Measurements from ENCODE around the gene SLIT3.
A peak's percentile ranks its signal among the peaks of the same experiment; 100 is the strongest.
"Not testable (repeated sequence)": the region's sequence is repeated elsewhere in the genome, so short reads cannot be mapped to it uniquely, and the experiment has no call there.

The SLIT3 gene

GRCh38 chr5:169150108-169150507 is 150.8 kb downstream of the SLIT3 start:
- no peak overlapping the region for H3K4me3 ChIP-seq (ENCODE audit: low read depth, low read length)
- TF ChIP-seq CTCF (IDR thresholded peaks at IDR 0.05; ENCODE audit: control insufficient read depth, extremely low read depth, insufficient read depth): no peak
- DNase-seq (ENCODE audit: low read depth): no peak

GRCh38 chr5:169149317-169149716 is 151.6 kb downstream of the SLIT3 start:
- DNase-seq (ENCODE audit: low read depth): no peak
- no peak overlapping the region for H3K4me3 ChIP-seq (ENCODE audit: low read depth, low read length)
- no peak for TF ChIP-seq CTCF (IDR thresholded peaks at IDR 0.05; ENCODE audit: control insufficient read depth, extremely low read depth, insufficient read depth)

GRCh38 chr5:169148138-169148740 is 152.7 kb downstream of the SLIT3 start:
- TF ChIP-seq CTCF (IDR thresholded peaks at IDR 0.05; ENCODE audit: control insufficient read depth, extremely low read depth, insufficient read depth): no peak
- DNase-seq (ENCODE audit: low read depth): no peak

GRCh38 chr5:169147534-169147933 is 153.4 kb downstream of the SLIT3 start:
- no peak overlapping the region for H3K4me3 ChIP-seq (ENCODE audit: low read depth, low read length)
- no peak for TF ChIP-seq CTCF (IDR thresholded peaks at IDR 0.05; ENCODE audit: control insufficient read depth, extremely low read depth, insufficient read depth)
- no peak for DNase-seq (ENCODE audit: low read depth)

More at GRCh38 chr5:169148138-169148740, 152.7 kb downstream of the SLIT3 start:
- no peak overlapping the region for H3K4me3 ChIP-seq (ENCODE audit: low read depth, low read length)

GRCh38 chr5:169146158-169146557 is 154.8 kb downstream of the SLIT3 start:
- no peak for TF ChIP-seq CTCF (IDR thresholded peaks at IDR 0.05; ENCODE audit: control insufficient read depth, extremely low read depth, insufficient read depth)
- no peak for DNase-seq (ENCODE audit: low read depth)
- H3K4me3 ChIP-seq (ENCODE audit: low read depth, low read length): no peak overlapping the region

- peak; percentile 99 for DNase-seq (ENCODE audit: low read depth)
- H3K4me3 ChIP-seq (ENCODE audit: low read depth, low read length): no peak overlapping the region
- peak; percentile 12; the same call in 1 of the 2 replicates for TF ChIP-seq CTCF (IDR thresholded peaks at IDR 0.05; ENCODE audit: control insufficient read depth, extremely low read depth, insufficient read depth)
Measured at GRCh38 chr5:169142264-169142970, 158.5 kb downstream of the SLIT3 start.

GRCh38 chr5:169140215-169140614 is 160.7 kb downstream of the SLIT3 start:
- H3K4me3 ChIP-seq (ENCODE audit: low read depth, low read length); DNase-seq (ENCODE audit: low read depth): not testable (repeated sequence)
